OCI-LY3 (cell line): Measurements from ENCODE around the gene RBMS3.

Experiments
- H2AFZ ChIP-seq: fragments of 200-600, 300-600 bp; shearing (Covaris generic); 2 replicates; pipeline ENCODE4 v1.6.0; 2014; ENCODE audit warnings: antibody characterized with exemption, low read depth, low read length
- H3K27ac ChIP-seq: fragments of 200-600, 300-600 bp; sonication (generic); 2 replicates; pipeline ENCODE4 v1.5.1; 2014; ENCODE audit warnings: mild to moderate bottlenecking, low read length, moderate library complexity, mixed read lengths
- H3K27me3 ChIP-seq: fragments of 200-600, 300-600 bp; sonication (generic); 2 replicates; pipeline ENCODE4 v1.6.1; 2014; ENCODE audit warnings: low read depth, low read length, mixed read lengths
- H3K36me3 ChIP-seq: fragments of 200-600, 300-600 bp; sonication (generic); replicated peaks from 2 replicates; pipeline ENCODE3; 2014; ENCODE audit warnings: low read depth, low read length, mixed read lengths
- H3K4me1 ChIP-seq: fragments of 300-600, 200-600 bp; sonication (generic); 2 replicates; pipeline ENCODE4 v1.6.1; 2014; ENCODE audit warnings: low read length, mixed read lengths
- H3K4me2 ChIP-seq: fragments of 200-600, 300-600 bp; sonication (generic); 2 replicates; pipeline ENCODE4 v1.6.1; 2014; ENCODE audit warnings: low read length, mixed read lengths
- H3K4me3 ChIP-seq: fragments of 300-600, 200-600 bp; sonication (generic); 2 replicates; pipeline ENCODE4 v1.5.1; 2014; ENCODE audit warnings: antibody characterized with exemption, mild to moderate bottlenecking, low read length, moderate library complexity
- H3K79me2 ChIP-seq: fragments of 300-600, 200-600 bp; shearing (Covaris generic); 2 replicates; pipeline ENCODE4 v1.6.1; 2014; ENCODE audit warnings: mild to moderate bottlenecking, low read length, mixed read lengths
- H3K9ac ChIP-seq: fragments of 300-600, 200-600 bp; shearing (Covaris generic); 2 replicates; pipeline ENCODE4 v1.6.0; 2014; ENCODE audit warnings: mild to moderate bottlenecking, low read length, moderate library complexity
- H3K9me3 ChIP-seq: fragments of 200-600, 300-600 bp; shearing (Covaris generic); 2 replicates; pipeline ENCODE4 v1.6.1; 2014; ENCODE audit warnings: low read length, mixed read lengths; ENCODE audit not compliant: insufficient read depth
- H4K20me1 ChIP-seq: fragments of 200-600, 300-600 bp; sonication (generic); 2 replicates; pipeline ENCODE4 v1.6.1; 2016; ENCODE audit warnings: low read length, mixed read lengths; ENCODE audit not compliant: insufficient read depth
- EZH2phosphoT487 ChIP-seq: fragments of 200-600 bp; shearing (Covaris generic); IDR thresholded peaks from 2 replicates; pipeline ENCODE4 v1.6.1; 2018; ENCODE audit warnings: antibody characterized with exemption, mixed run types, low read depth
- TF ChIP-seq, protein P1 (sequence below): fragments of 200-600, 300-600 bp; sonication (generic); IDR thresholded peaks from 2 replicates; pipeline ENCODE4 v1.5.1; 2014; ENCODE audit warnings: antibody characterized with exemption, low read length, low read depth

The RBMS3 gene

GRCh38 chr3:29430558-29430971 is 149.7 kb downstream of the RBMS3 start:
- Histone ChIP-seq H3K4me3 (no peak overlapping the region), H4K20me1 (no peaks in the 10 kb centered on the region), H3K27me3 (peaks cover 7% of the 10 kb centered on the region; the same call in 1 of the 2 replicates), H3K4me2 (no peak overlapping the region), H3K9me3 (no peaks in the 10 kb centered on the region), H3K9ac (no peak overlapping the region), H3K79me2 (no peaks in the 10 kb centered on the region), H3K27ac (no peak overlapping the region), H3K4me1 (peaks cover 41% of the 10 kb centered on the region), H3K36me3 (no peaks in the 10 kb centered on the region), H2AFZ (no peak overlapping the region)
- TF ChIP-seq EZH2phosphoT487 = no peak
- TF ChIP-seq, protein P1, sequence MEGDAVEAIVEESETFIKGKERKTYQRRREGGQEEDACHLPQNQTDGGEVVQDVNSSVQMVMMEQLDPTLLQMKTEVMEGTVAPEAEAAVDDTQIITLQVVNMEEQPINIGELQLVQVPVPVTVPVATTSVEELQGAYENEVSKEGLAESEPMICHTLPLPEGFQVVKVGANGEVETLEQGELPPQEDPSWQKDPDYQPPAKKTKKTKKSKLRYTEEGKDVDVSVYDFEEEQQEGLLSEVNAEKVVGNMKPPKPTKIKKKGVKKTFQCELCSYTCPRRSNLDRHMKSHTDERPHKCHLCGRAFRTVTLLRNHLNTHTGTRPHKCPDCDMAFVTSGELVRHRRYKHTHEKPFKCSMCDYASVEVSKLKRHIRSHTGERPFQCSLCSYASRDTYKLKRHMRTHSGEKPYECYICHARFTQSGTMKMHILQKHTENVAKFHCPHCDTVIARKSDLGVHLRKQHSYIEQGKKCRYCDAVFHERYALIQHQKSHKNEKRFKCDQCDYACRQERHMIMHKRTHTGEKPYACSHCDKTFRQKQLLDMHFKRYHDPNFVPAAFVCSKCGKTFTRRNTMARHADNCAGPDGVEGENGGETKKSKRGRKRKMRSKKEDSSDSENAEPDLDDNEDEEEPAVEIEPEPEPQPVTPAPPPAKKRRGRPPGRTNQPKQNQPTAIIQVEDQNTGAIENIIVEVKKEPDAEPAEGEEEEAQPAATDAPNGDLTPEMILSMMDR = no peak

GRCh38 chr3:29436612-29437323 is 155.9 kb downstream of the RBMS3 start:
- no peaks in the 10 kb centered on the region for H3K9me3 ChIP-seq
- H3K27me3 ChIP-seq = peaks cover 15% of the 10 kb centered on the region; the same call in 1 of the 2 replicates
- H3K36me3 ChIP-seq = no peaks in the 10 kb centered on the region
- no peak for TF ChIP-seq EZH2phosphoT487
- TF ChIP-seq, protein P1 = no peak
- no peaks in the 10 kb centered on the region for H3K79me2 ChIP-seq
- H3K9ac ChIP-seq = no peak overlapping the region
- H3K4me2 ChIP-seq = no peak overlapping the region
- no peaks in the 10 kb centered on the region for H4K20me1 ChIP-seq
- peaks cover 7% of the 10 kb centered on the region for H3K4me1 ChIP-seq
- H2AFZ ChIP-seq = no peak overlapping the region
- H3K27ac ChIP-seq = no peak overlapping the region
- H3K4me3 ChIP-seq = no peak overlapping the region

DNA sequence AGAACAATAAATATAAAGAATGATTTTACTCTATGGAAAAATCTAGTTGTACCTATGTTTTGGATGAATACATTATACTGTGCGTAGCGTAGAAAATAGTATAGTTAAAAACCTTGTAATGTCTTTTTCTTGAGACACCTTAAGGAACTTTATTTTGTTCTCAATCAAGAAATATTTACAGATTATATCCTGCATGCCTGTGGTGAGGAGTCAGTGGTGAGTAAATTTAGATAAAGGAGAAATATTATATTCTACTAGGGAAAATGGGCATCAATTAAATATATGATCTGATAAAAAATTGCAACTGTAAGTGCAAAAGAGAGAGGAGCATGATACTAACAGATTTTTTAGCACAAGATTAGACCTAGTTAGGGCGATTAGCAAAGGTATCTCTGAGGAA is 157.7 kb downstream of the RBMS3 start:
- Histone ChIP-seq H3K4me1 (peaks cover 7% of the 10 kb centered on the region), H3K27ac (no peak overlapping the region), H3K4me2 (no peak overlapping the region), H3K9me3 (no peaks in the 10 kb centered on the region), H4K20me1 (no peaks in the 10 kb centered on the region), H3K79me2 (no peaks in the 10 kb centered on the region), H3K9ac (no peak overlapping the region), H3K27me3 (peaks cover 15% of the 10 kb centered on the region; the same call in 1 of the 2 replicates), H3K4me3 (no peak overlapping the region), H2AFZ (no peak overlapping the region), H3K36me3 (no peaks in the 10 kb centered on the region)
- no peak for TF ChIP-seq EZH2phosphoT487
- TF ChIP-seq, protein P1 = no peak

DNA sequence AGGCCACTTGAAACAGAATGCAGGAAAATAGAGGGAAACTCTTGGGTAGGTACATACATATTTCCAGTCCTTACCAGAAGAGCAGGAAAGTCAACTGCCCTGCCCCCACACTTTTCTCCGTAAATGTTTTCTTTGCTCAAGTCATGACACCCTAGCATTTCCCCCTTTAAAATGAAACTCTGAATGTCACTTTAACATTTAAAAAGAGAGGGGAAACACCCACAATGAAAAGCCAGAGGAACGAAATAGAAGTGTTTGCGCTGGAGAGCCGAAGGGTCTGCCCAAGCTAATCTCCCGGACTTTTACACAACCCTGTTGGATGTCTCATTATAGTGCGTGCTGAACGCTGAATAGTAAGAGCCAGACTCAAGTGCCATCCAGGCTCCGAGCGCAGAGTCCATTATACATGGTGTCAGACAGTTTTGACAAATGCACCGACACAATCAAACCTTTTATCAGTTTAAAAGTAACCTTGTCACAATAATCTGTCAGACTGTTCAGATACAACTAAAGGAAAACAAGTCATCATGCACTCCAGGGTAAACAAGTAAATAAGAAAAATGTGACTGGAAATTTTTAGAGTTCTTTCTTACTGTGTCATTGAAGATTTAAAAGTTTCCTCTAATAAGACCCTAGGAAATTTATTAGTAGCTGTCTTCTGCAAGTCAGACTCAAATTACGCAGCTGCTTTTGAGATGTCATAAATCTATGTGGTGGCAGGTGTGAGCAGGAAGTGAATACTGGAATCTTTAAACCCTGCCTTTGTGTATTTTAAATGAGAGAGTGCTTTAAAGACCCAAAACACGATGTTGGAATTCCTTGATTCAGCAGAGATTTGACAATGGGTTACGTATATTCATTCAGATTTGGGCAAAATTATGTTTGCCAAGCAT is 159.8 kb downstream of the RBMS3 start:
- Histone ChIP-seq H3K79me2 (no peaks in the 10 kb centered on the region), H3K36me3 (no peaks in the 10 kb centered on the region), H3K9ac (no peak overlapping the region), H2AFZ (no peak overlapping the region), H3K9me3 (no peaks in the 10 kb centered on the region), H4K20me1 (no peaks in the 10 kb centered on the region), H3K27me3 (peaks cover 8% of the 10 kb centered on the region; the same call in 1 of the 2 replicates), H3K4me3 (no peak overlapping the region), H3K4me2 (no peak overlapping the region), H3K27ac (no peak overlapping the region), H3K4me1 (peaks cover 7% of the 10 kb centered on the region)
- TF ChIP-seq EZH2phosphoT487 = no peak
- TF ChIP-seq, protein P1 = no peak
